MCF 10A (cell line): Measurements from ENCODE around the gene CELA1. TPM values are rescaled to one million over a fixed set of nuclear protein-coding genes. Genes with fewer than 3 reads are reported as not detected.

ENCODE experiments used
- BruUV-seq: library from RNA; stranded (reverse); fragments of 400-500 nt; replicated peaks from 2 replicates; lab custom pipeline; 2021; lab: Mats Ljungman, UMichigan
- CTCF ChIA-PET: fragments of 300-600 bp; sonication (Branson Sonifier 250); formaldehyde crosslinking; extraction: SDS; loops from one replicate; lab custom pipeline; 2021; ENCODE audit warnings: antibody characterized with exemption, inconsistent platforms; lab: Yijun Ruan, JAX
- POLR2A ChIA-PET: fragments of 300-600, 350-650 bp; sonication (Branson Sonifier 250); formaldehyde crosslinking; extraction: SDS; loops from one replicate; lab custom pipeline; 2020; ENCODE audit warnings: antibody characterized with exemption, inconsistent platforms; lab: Yijun Ruan, JAX
- DNase-seq: peaks from one replicate; pipeline ENCODE4 v3.0.0-alpha.2; 2018; ENCODE audit not compliant: unreplicated experiment
- H3K27ac Mint-ChIP-seq: one replicate; pipeline ENCODE4 v1.8.0; 2022; ENCODE audit warnings: mild to moderate bottlenecking, low read depth, mixed read lengths; ENCODE audit not compliant: unreplicated experiment
- H3K27me3 Mint-ChIP-seq: one replicate; pipeline ENCODE4 v1.8.0; 2022; ENCODE audit warnings: mixed read lengths; ENCODE audit not compliant: insufficient read depth, unreplicated experiment
- H3K36me3 Mint-ChIP-seq: one replicate; pipeline ENCODE4 v1.8.0; 2022; ENCODE audit warnings: mild to moderate bottlenecking, moderate library complexity, mixed read lengths; ENCODE audit not compliant: insufficient read depth, unreplicated experiment
- H3K4me1 Mint-ChIP-seq: one replicate; pipeline ENCODE4 v1.8.0; 2022; ENCODE audit warnings: mixed read lengths; ENCODE audit not compliant: insufficient read depth, unreplicated experiment
- H3K4me3 Mint-ChIP-seq: one replicate; pipeline ENCODE4 v1.8.0; 2022; ENCODE audit warnings: mild to moderate bottlenecking, moderate library complexity, mixed read lengths; ENCODE audit not compliant: unreplicated experiment
- H3K9me3 Mint-ChIP-seq: one replicate; pipeline ENCODE4 v1.8.0; 2022; ENCODE audit warnings: mixed read lengths; ENCODE audit not compliant: unreplicated experiment
- intact Hi-C: fragments of 100-400 bp; cut with micrococcal nuclease; formaldehyde crosslinking; loops from 2 replicates; pipeline ENCODE4 v1.14.1; 2022
- total RNA-seq: library from RNA; stranded (reverse); gene quantifications from 2 replicates; pipeline ENCODE4 v1.2.3, GENCODE V29; 2022
- TF ChIP-seq, protein P1 (sequence below): fragments of 200-600 bp; IDR thresholded peaks from one replicate; pipeline ENCODE4 v1.8.0; 2022; ENCODE audit warnings: antibody characterized with exemption, mild to moderate bottlenecking; ENCODE audit not compliant: unreplicated experiment

Gene CELA1
- total RNA-seq, 1 experiment from 2014 or later: not detected

DNA sequence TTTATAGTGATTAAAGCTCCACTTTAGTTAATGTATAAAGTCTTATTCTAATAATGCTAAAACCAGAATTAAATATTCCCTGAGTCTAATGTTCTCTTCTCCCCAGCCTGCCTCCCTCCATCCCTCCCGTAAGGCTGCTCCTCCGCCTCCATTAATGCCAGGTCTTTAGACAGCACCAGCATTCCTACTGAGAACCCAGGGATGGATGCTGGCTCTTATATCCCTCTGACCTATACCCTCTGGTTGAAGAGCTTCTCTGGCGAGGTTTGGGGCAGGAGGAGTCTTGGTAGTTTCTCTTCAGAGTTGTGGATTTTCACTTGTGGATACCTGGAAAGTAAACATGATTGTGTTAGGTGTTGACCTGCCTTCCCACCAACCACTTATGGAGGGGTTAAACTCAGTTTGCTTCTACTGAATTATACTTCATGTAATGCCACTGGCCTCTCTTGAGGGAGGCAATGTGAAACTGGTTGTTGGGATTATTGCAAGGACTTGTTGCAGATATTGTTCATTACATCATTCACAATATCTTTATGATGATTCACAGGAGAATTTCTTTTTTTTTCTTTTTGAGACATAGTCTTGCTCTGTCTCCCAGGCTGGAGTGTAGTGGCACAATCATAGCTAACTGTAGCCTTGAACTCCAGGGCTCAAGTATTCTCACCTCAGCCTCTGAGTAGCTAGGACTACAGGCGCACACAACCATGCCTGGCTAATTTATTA, 65.1 kb downstream of the CELA1 start:
- Mint-ChIP-seq H3K4me1 (no peaks in the 10 kb centered on the region), H3K9me3 (no peaks in the 10 kb centered on the region), H3K27ac (no peak overlapping the region), H3K27me3 (no peaks in the 10 kb centered on the region), H3K36me3 (no peaks in the 10 kb centered on the region), H3K4me3 (no peak overlapping the region)
- intact Hi-C loops: loop anchor here (5.0 kb wide), 1 partner anchor 46 kb away; no protein-coding TSS in a partner anchor
- POLR2A ChIA-PET: interaction anchor here (0.6 to 2.2 kb wide), 5 partner anchors 7 to 90 kb away, joined by 3 to 11 read pairs (median 4); partner anchors contain the start of genes DAZAP2 and SMAGP
- TF ChIP-seq, protein P1, sequence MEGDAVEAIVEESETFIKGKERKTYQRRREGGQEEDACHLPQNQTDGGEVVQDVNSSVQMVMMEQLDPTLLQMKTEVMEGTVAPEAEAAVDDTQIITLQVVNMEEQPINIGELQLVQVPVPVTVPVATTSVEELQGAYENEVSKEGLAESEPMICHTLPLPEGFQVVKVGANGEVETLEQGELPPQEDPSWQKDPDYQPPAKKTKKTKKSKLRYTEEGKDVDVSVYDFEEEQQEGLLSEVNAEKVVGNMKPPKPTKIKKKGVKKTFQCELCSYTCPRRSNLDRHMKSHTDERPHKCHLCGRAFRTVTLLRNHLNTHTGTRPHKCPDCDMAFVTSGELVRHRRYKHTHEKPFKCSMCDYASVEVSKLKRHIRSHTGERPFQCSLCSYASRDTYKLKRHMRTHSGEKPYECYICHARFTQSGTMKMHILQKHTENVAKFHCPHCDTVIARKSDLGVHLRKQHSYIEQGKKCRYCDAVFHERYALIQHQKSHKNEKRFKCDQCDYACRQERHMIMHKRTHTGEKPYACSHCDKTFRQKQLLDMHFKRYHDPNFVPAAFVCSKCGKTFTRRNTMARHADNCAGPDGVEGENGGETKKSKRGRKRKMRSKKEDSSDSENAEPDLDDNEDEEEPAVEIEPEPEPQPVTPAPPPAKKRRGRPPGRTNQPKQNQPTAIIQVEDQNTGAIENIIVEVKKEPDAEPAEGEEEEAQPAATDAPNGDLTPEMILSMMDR: no peak
- DNase-seq: peak; percentile 35
- BruUV-seq: TSS peak; percentile 28
- CTCF ChIA-PET: interaction anchor here (0.6 to 1.7 kb wide), 6 partner anchors 11 to 881 kb away, joined by 3 to 9 read pairs (median 4); partner anchors contain the start of gene SMAGP

Other genes starting within 250 kb of the CELA1 start
- 31.5 and 34.9 TPM in 2 replicates for gene TFCP2, start 173.5 kb downstream of the CELA1 start, total RNA-seq
- gene POU6F1, start 128.6 kb downstream of the CELA1 start, total RNA-seq: 3.0 and 3.8 TPM in 2 replicates
- 74.2 and 93.2 TPM in 2 replicates for gene DAZAP2, start 107.9 kb downstream of the CELA1 start, total RNA-seq
- gene SMAGP, start 76.3 kb downstream of the CELA1 start, total RNA-seq: 17.4 and 19.0 TPM in 2 replicates
- gene BIN2, start 22.5 kb downstream of the CELA1 start, total RNA-seq: not detected in 2 replicates
- gene GALNT6, start 44.7 kb upstream of the CELA1 start, total RNA-seq: 24.8 and 27.6 TPM in 2 replicates
- 0.56 and 1.1 TPM in 2 replicates for gene SLC4A8, start 78.2 kb upstream of the CELA1 start, total RNA-seq
- gene SCN8A, start 244.6 kb upstream of the CELA1 start, total RNA-seq: 0.70 and 2.1 TPM in 2 replicates